ENCODE data around the gene MCIDAS.

MCIDAS gene

GRCh38 chr5:55226934-55227663 is at the start of gene MCIDAS:
MCIDAS (minus strand) TSS chr5:55227315; CDS start chr5:55227138, 177 bp downstream.
- peak; percentile 53 for DNase-seq (ENCODE audit: low read depth)

GRCh38 chr5:55276771-55277170 is 49.7 kb upstream of the MCIDAS start:
- no peak for DNase-seq (ENCODE audit: low read depth)

- DNase-seq (ENCODE audit: low read depth), result no peak
These were observed 31.2 kb upstream of the MCIDAS start for GRCh38 chr5:55258339-55258738.

- no peak for DNase-seq (ENCODE audit: low read depth)
These were observed 27.7 kb upstream of the MCIDAS start for GRCh38 chr5:55254802-55255201.

- DNase-seq (ENCODE audit: low read depth), result no peak
These were observed 22.9 kb upstream of the MCIDAS start for GRCh38 chr5:55250064-55250463.

- no peak for DNase-seq (ENCODE audit: low read depth)
These were observed 14.6 kb upstream of the MCIDAS start for GRCh38 chr5:55241746-55242145.

GRCh38 chr5:55236800-55237199 is 9.7 kb upstream of the MCIDAS start:
- no peak for DNase-seq (ENCODE audit: low read depth)

- DNase-seq (ENCODE audit: low read depth), result no peak
These were observed 7.1 kb upstream of the MCIDAS start for GRCh38 chr5:55234121-55234700.

GRCh38 chr5:55232985-55233928 is 6.1 kb upstream of the MCIDAS start, which contains the start of gene CCNO:
CCNO (minus strand) TSS chr5:55233608; CDS start chr5:55233523, 85 bp downstream.
- peak; percentile 50 for DNase-seq (ENCODE audit: low read depth)

GRCh38 chr5:55232271-55232984 is 5.3 kb upstream of the MCIDAS start:
- DNase-seq (ENCODE audit: low read depth), result no peak

GRCh38 chr5:55231919-55232270 is 4.8 kb upstream of the MCIDAS start:
- no peak for DNase-seq (ENCODE audit: low read depth)

- DNase-seq (ENCODE audit: low read depth), result no peak
These were observed 4.2 kb upstream of the MCIDAS start for GRCh38 chr5:55231029-55231918.

- DNase-seq (ENCODE audit: low read depth), result no peak
These were observed 3.0 kb upstream of the MCIDAS start for GRCh38 chr5:55230086-55230629.

GRCh38 chr5:55227664-55228430 is 732 bp upstream of the MCIDAS start:
- no peak for DNase-seq (ENCODE audit: low read depth)

GRCh38 chr5:55226027-55226933 is 835 bp downstream of the MCIDAS start:
- DNase-seq (ENCODE audit: low read depth), result peak; percentile 47

GRCh38 chr5:55225346-55225745 is 1.8 kb downstream of the MCIDAS start:
- DNase-seq (ENCODE audit: low read depth), result no peak

GRCh38 chr5:55223812-55224240 is 3.3 kb downstream of the MCIDAS start:
- no peak for DNase-seq (ENCODE audit: low read depth)

- DNase-seq (ENCODE audit: low read depth), result no peak
These were observed 3.9 kb downstream of the MCIDAS start for GRCh38 chr5:55222985-55223811.
